ENCODE measurements around the gene JAKMIP1. TPM values are rescaled to one million over a fixed set of nuclear protein-coding genes. Genes with fewer than 3 reads are reported as not detected.

The JAKMIP1 gene
- total and polyA plus RNA-seq, 2 of the 13 experiments (the other 11 are each of a cell fraction or from before 2014, with no cell fraction given), result not detected

DNA sequence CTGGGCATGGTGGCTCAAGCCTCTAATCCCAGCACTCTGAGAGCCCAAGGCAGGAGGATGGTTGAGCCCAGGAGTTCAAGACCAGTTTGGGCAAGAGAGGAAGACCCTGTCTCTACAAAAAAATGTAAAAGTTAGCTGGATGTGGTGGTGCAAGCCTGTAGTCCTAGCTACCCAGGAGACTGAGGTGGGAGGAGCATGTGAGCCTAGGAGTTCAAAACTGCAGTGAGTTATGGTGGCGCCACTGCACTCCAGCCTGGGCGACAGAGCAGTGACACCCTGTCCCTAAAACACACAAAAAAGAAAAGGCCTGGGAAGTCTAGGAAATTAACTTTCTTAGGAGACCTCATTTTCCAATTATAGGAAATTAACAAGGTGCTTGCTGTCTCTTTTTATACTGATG is 76.8 kb downstream of the JAKMIP1 start:
- FAIRE-seq (no peak), DNase-seq (ENCODE audit: low spot score) (no peak), ATAC-seq (peak; percentile 47)
- ChIA-PET CTCF (ENCODE audit: low intra/inter-chr PET ratio, low total read pairs) (no interaction called here), POLR2A (no interaction called here)
- Histone ChIP-seq H4K20me1 (ENCODE audit: insufficient read depth, low read length) (no peaks in the 10 kb centered on the region), H3K27me3 (ENCODE audit: control insufficient read depth in 1 of 2, insufficient read depth in 2 of 2, low read length in 2 of 2) (peaks cover 0 to 8% of the 10 kb centered on the region in 2 experiments; a peak in 2 of 5 replicates), H3K9ac (ENCODE audit: insufficient read depth, low read depth, low read length) (no peak overlapping the region), H3K4me1 (ENCODE audit: insufficient read depth, low read length) (peaks cover 7% of the 10 kb centered on the region; the same call in 1 of the 2 replicates), H3K79me2 (ENCODE audit: insufficient read depth, low read length) (no peaks in the 10 kb centered on the region), H3K27ac (ENCODE audit: extremely low read length, insufficient read depth, low read length) (no peak overlapping the region), H3K36me3 (replicated peaks in 1 of 2; ENCODE audit: control insufficient read depth in 1 of 2, insufficient read depth in 2 of 2, low read length in 2 of 2) (no peaks in the 10 kb centered on the region), H2AFZ (ENCODE audit: low read length) (no peak overlapping the region), H3K4me2 (ENCODE audit: low read depth, low read length) (no peak overlapping the region), H3K4me3 (replicated peaks in 1 of 3; ENCODE audit: insufficient read depth in 1 of 3, low read depth in 2 of 3, low read length in 3 of 3) (no peak overlapping the region), H3K9me3 (ENCODE audit: low read length) (no peaks in the 10 kb centered on the region)
- intact Hi-C loops (cut with micrococcal nuclease; ENCODE audit: unreplicated experiment), result no loop called here
- in situ Hi-C loops (cut with HindIII; ENCODE audit: extremely low pct_ligation_motif_present, low pct_unique_long_range_greater_than_20kb), result no loop called here
- no peak for TF ChIP-seq HOXA9 (CRISPR knock-in tag; IDR thresholded peaks at IDR 0.05; ENCODE audit: borderline replicate concordance)
- TF ChIP-seq, protein P1, sequence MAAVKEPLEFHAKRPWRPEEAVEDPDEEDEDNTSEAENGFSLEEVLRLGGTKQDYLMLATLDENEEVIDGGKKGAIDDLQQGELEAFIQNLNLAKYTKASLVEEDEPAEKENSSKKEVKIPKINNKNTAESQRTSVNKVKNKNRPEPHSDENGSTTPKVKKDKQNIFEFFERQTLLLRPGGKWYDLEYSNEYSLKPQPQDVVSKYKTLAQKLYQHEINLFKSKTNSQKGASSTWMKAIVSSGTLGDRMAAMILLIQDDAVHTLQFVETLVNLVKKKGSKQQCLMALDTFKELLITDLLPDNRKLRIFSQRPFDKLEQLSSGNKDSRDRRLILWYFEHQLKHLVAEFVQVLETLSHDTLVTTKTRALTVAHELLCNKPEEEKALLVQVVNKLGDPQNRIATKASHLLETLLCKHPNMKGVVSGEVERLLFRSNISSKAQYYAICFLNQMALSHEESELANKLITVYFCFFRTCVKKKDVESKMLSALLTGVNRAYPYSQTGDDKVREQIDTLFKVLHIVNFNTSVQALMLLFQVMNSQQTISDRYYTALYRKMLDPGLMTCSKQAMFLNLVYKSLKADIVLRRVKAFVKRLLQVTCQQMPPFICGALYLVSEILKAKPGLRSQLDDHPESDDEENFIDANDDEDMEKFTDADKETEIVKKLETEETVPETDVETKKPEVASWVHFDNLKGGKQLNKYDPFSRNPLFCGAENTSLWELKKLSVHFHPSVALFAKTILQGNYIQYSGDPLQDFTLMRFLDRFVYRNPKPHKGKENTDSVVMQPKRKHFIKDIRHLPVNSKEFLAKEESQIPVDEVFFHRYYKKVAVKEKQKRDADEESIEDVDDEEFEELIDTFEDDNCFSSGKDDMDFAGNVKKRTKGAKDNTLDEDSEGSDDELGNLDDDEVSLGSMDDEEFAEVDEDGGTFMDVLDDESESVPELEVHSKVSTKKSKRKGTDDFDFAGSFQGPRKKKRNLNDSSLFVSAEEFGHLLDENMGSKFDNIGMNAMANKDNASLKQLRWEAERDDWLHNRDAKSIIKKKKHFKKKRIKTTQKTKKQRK (IDR thresholded peaks at IDR 0.05; ENCODE audit: low read length), result no peak
- TF ChIP-seq ZSCAN25 (CRISPR knock-in tag; IDR thresholded peaks at IDR 0.05), result no peak
- no TSS peak for BruUV-seq (replicated peaks)
- WGBS (ENCODE audit: low lambda C conversion rate), result 7% methylated on average over 2 of the region's 2 CpGs

DNA sequence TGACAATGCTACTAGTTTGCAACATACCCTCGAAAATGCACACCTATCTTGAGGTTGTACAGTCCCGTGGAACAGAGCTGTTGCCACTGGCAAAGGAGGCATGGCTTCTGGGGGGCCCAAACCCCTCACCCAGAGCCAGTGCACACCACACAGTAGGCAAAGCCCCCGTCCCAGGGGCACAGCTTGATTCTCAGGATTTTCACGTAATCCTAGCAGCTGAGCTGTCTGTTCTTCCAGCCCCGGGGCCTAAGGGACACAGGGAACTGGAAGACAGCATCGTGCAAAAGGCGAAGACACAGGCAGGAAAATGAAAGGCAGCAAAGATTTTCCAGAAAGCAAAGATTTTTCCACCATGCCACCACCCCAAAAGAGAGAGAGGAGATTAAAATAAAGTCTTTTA is 77.2 kb downstream of the JAKMIP1 start:
- Histone ChIP-seq H3K36me3 (replicated peaks in 1 of 2; ENCODE audit: control insufficient read depth in 1 of 2, insufficient read depth in 2 of 2, low read length in 2 of 2) (no peaks in the 10 kb centered on the region), H2AFZ (ENCODE audit: low read length) (no peak overlapping the region), H4K20me1 (ENCODE audit: insufficient read depth, low read length) (no peaks in the 10 kb centered on the region), H3K9ac (ENCODE audit: insufficient read depth, low read depth, low read length) (no peak overlapping the region), H3K27me3 (ENCODE audit: control insufficient read depth in 1 of 2, insufficient read depth in 2 of 2, low read length in 2 of 2) (peaks cover 0 to 8% of the 10 kb centered on the region in 2 experiments; a peak in 2 of 5 replicates), H3K4me2 (ENCODE audit: low read depth, low read length) (no peak overlapping the region), H3K79me2 (ENCODE audit: insufficient read depth, low read length) (no peaks in the 10 kb centered on the region), H3K9me3 (ENCODE audit: low read length) (no peaks in the 10 kb centered on the region), H3K4me3 (replicated peaks in 1 of 3; ENCODE audit: insufficient read depth in 1 of 3, low read depth in 2 of 3, low read length in 3 of 3) (no peak overlapping the region), H3K27ac (ENCODE audit: extremely low read length, insufficient read depth, low read length) (no peak overlapping the region), H3K4me1 (ENCODE audit: insufficient read depth, low read length) (peaks cover 3% of the 10 kb centered on the region; the same call in 1 of the 2 replicates)
- no TSS peak for BruUV-seq (replicated peaks)
- CTCF ChIA-PET (ENCODE audit: low intra/inter-chr PET ratio, low total read pairs), result no interaction called here
- ATAC-seq (no peak), DNase-seq (ENCODE audit: low spot score) (no peak), FAIRE-seq (no peak)
- WGBS (ENCODE audit: low lambda C conversion rate), result 28% methylated on average over 7 of the region's 7 CpGs
- in situ Hi-C loops (cut with HindIII; ENCODE audit: extremely low pct_ligation_motif_present, low pct_unique_long_range_greater_than_20kb) (no loop called here), intact Hi-C loops (cut with micrococcal nuclease; ENCODE audit: unreplicated experiment) (no loop called here)
- POLR2A ChIA-PET, result no interaction called here
- TF ChIP-seq ZNF678 (CRISPR knock-in tag; IDR thresholded peaks at IDR 0.05) (no peak), HDAC1 (CRISPR knock-in tag; IDR thresholded peaks at IDR 0.05) (no peak), ZNF20 (CRISPR knock-in tag; IDR thresholded peaks at IDR 0.05) (no peak), ATF7-NPFF (CRISPR knock-in tag; IDR thresholded peaks at IDR 0.05; ENCODE audit: low read depth) (no peak), HOXA9 (CRISPR knock-in tag; IDR thresholded peaks at IDR 0.05; ENCODE audit: borderline replicate concordance) (no peak), ZNF317 (CRISPR knock-in tag; IDR thresholded peaks at IDR 0.05) (no peak), GATAD2A (CRISPR knock-in tag; IDR thresholded peaks at IDR 0.05) (no peak), SAP130 (CRISPR knock-in tag; IDR thresholded peaks at IDR 0.05; ENCODE audit: low read depth) (no peak)
- TF ChIP-seq, protein P2, sequence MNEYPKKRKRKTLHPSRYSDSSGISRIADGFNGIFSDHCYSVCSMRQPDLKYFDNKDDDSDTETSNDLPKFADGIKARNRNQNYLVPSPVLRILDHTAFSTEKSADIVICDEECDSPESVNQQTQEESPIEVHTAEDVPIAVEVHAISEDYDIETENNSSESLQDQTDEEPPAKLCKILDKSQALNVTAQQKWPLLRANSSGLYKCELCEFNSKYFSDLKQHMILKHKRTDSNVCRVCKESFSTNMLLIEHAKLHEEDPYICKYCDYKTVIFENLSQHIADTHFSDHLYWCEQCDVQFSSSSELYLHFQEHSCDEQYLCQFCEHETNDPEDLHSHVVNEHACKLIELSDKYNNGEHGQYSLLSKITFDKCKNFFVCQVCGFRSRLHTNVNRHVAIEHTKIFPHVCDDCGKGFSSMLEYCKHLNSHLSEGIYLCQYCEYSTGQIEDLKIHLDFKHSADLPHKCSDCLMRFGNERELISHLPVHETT (CRISPR knock-in tag; conservative IDR thresholded peaks at IDR 0.05), result no peak
- TF ChIP-seq, protein P3, sequence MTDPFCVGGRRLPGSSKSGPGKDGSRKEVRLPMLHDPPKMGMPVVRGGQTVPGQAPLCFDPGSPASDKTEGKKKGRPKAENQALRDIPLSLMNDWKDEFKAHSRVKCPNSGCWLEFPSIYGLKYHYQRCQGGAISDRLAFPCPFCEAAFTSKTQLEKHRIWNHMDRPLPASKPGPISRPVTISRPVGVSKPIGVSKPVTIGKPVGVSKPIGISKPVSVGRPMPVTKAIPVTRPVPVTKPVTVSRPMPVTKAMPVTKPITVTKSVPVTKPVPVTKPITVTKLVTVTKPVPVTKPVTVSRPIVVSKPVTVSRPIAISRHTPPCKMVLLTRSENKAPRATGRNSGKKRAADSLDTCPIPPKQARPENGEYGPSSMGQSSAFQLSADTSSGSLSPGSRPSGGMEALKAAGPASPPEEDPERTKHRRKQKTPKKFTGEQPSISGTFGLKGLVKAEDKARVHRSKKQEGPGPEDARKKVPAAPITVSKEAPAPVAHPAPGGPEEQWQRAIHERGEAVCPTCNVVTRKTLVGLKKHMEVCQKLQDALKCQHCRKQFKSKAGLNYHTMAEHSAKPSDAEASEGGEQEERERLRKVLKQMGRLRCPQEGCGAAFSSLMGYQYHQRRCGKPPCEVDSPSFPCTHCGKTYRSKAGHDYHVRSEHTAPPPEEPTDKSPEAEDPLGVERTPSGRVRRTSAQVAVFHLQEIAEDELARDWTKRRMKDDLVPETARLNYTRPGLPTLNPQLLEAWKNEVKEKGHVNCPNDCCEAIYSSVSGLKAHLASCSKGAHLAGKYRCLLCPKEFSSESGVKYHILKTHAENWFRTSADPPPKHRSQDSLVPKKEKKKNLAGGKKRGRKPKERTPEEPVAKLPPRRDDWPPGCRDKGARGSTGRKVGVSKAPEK (CRISPR knock-in tag; IDR thresholded peaks at IDR 0.05; ENCODE audit: borderline replicate concordance), result no peak
